DND-41 (cell line): ENCODE data around the gene CLEC20A.
A peak's percentile ranks its signal among the peaks of the same experiment; 100 is the strongest.

Source experiments
- ATAC-seq: fragments of 200-7000 bp; cut with Tn5 transposase; 3 replicates; pipeline ENCODE4 v1.9.1; 2021; ENCODE audit warnings: low read depth; ENCODE audit not compliant: insufficient read depth
- DNase-seq: peaks from one replicate; pipeline ENCODE4 v3.0.0-alpha.2; 2020
- H2AFZ ChIP-seq: 2 replicates; pipeline ENCODE4 v1.6.0; 2012; ENCODE audit warnings: low read depth, low read length
- H3K27ac ChIP-seq: 2 replicates; pipeline ENCODE4 v1.5.1; 2012; ENCODE audit warnings: low read length, inconsistent platforms
- H3K27me3 ChIP-seq: fragments of 200-600 bp; sonication (generic); 2 replicates; pipeline ENCODE4 v1.6.0; 2012; ENCODE audit warnings: low read length, mild to moderate bottlenecking, inconsistent platforms; ENCODE audit not compliant: insufficient read depth, poor library complexity
- H3K36me3 ChIP-seq: 2 replicates; pipeline ENCODE4 v1.5.1; 2012; ENCODE audit warnings: low read length, inconsistent platforms; ENCODE audit not compliant: insufficient read depth
- H3K4me1 ChIP-seq: 2 replicates; pipeline ENCODE4 v1.5.1; 2012; ENCODE audit warnings: mild to moderate bottlenecking, low read length; ENCODE audit not compliant: insufficient read depth
- H3K4me2 ChIP-seq: 2 replicates; pipeline ENCODE4 v1.6.0; 2012; ENCODE audit warnings: mild to moderate bottlenecking, moderate library complexity, low read length, inconsistent platforms; ENCODE audit not compliant: insufficient read depth
- H3K4me3 ChIP-seq, 2 experiments: fragments of 200-600 bp in 1 of 2; shearing (Covaris generic) in 1 of 2; 2 replicates each; pipeline ENCODE4 v1.5.1; 2012 to 2016; ENCODE audit warnings: inconsistent platforms in 2 of 2, low read length in 2 of 2, mild to moderate bottlenecking in 2 of 2, low read depth in 1 of 2, moderate library complexity in 1 of 2
- H3K79me2 ChIP-seq: 2 replicates; pipeline ENCODE4 v1.6.0; 2012; ENCODE audit warnings: low read length, inconsistent platforms; ENCODE audit not compliant: insufficient read depth
- H3K9ac ChIP-seq: 2 replicates; pipeline ENCODE4 v1.6.0; 2012; ENCODE audit warnings: low read depth, mild to moderate bottlenecking, inconsistent platforms, low read length, moderate library complexity
- H3K9me3 ChIP-seq: 2 replicates; pipeline ENCODE4 v1.5.1; 2012; ENCODE audit warnings: low read length, moderate library complexity, mild to moderate bottlenecking, inconsistent platforms; ENCODE audit not compliant: insufficient read depth, severe bottlenecking
- H4K20me1 ChIP-seq: 2 replicates; pipeline ENCODE4 v1.6.0; 2012; ENCODE audit warnings: low read length; ENCODE audit not compliant: insufficient read depth
- EZH2 ChIP-seq: IDR thresholded peaks from 3 replicates; pipeline ENCODE4 v1.6.1; 2012; ENCODE audit warnings: borderline replicate concordance, low read depth, mild to moderate bottlenecking, moderate library complexity, low read length, inconsistent platforms; ENCODE audit not compliant: severe bottlenecking
- TF ChIP-seq, protein P1 (sequence below): IDR thresholded peaks from 2 replicates; pipeline ENCODE4 v1.5.1; 2012; ENCODE audit warnings: borderline replicate concordance, low read length, moderate library complexity, mild to moderate bottlenecking; ENCODE audit not compliant: poor library complexity, severe bottlenecking; ENCODE audit errors: extremely low read depth

CLEC20A gene

GRCh38 chr1:178531887-178532286 is 35.1 kb upstream of the CLEC20A start:
- DNase-seq (no peak), ATAC-seq (peak; percentile 28; the same call in 2 of the 3 replicates)
- TF ChIP-seq, protein P1, sequence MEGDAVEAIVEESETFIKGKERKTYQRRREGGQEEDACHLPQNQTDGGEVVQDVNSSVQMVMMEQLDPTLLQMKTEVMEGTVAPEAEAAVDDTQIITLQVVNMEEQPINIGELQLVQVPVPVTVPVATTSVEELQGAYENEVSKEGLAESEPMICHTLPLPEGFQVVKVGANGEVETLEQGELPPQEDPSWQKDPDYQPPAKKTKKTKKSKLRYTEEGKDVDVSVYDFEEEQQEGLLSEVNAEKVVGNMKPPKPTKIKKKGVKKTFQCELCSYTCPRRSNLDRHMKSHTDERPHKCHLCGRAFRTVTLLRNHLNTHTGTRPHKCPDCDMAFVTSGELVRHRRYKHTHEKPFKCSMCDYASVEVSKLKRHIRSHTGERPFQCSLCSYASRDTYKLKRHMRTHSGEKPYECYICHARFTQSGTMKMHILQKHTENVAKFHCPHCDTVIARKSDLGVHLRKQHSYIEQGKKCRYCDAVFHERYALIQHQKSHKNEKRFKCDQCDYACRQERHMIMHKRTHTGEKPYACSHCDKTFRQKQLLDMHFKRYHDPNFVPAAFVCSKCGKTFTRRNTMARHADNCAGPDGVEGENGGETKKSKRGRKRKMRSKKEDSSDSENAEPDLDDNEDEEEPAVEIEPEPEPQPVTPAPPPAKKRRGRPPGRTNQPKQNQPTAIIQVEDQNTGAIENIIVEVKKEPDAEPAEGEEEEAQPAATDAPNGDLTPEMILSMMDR = no peak
- no peak for TF ChIP-seq EZH2
- Histone ChIP-seq H3K9me3 (no peaks in the 10 kb centered on the region), H4K20me1 (no peaks in the 10 kb centered on the region), H3K4me3 (no peak overlapping the region), H3K79me2 (no peaks in the 10 kb centered on the region), H3K36me3 (no peaks in the 10 kb centered on the region), H3K9ac (no peak overlapping the region), H2AFZ (peak overlapping the region; percentile 58), H3K4me2 (peak overlapping the region; percentile 23; the same call in 1 of the 2 replicates), H3K27ac (no peak overlapping the region), H3K4me1 (peaks cover 4% of the 10 kb centered on the region), H3K27me3 (no peaks in the 10 kb centered on the region)

- Histone ChIP-seq H3K9me3 (no peaks in the 10 kb centered on the region), H3K4me3 (no peak overlapping the region), H3K27ac (no peak overlapping the region), H4K20me1 (no peaks in the 10 kb centered on the region), H3K79me2 (no peaks in the 10 kb centered on the region), H3K9ac (no peak overlapping the region), H3K27me3 (no peaks in the 10 kb centered on the region), H3K36me3 (no peaks in the 10 kb centered on the region), H3K4me2 (no peak overlapping the region), H3K4me1 (peaks cover 4% of the 10 kb centered on the region), H2AFZ (no peak overlapping the region)
- DNase-seq (no peak), ATAC-seq (no peak)
- TF ChIP-seq, protein P1 = no peak
- no peak for TF ChIP-seq EZH2
Measured at GRCh38 chr1:178530502-178530901, 33.7 kb upstream of the CLEC20A start.

DNA sequence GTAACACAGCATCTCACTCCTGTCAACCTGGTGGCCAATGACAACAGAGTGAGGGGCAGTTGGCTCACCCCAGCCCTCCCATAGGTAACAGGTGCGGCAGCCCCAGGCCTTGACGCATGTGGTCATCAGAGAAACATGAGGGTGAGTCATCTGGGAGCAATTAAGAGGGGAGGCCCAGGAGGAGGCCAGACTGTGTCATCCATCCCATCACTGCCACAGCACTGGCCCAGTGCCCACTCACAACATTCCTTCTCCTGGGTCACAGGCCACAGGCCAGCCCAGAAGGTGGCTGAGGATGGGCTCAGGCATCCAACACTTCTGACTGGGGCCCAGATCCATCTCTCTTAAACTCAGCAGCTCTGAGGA is 33.3 kb upstream of the CLEC20A start:
- H3K9ac ChIP-seq = no peak overlapping the region
- H3K79me2 ChIP-seq = no peaks in the 10 kb centered on the region
- H3K27me3 ChIP-seq = no peaks in the 10 kb centered on the region
- H3K9me3 ChIP-seq = no peaks in the 10 kb centered on the region
- no peaks in the 10 kb centered on the region for H3K36me3 ChIP-seq
- DNase-seq (no peak), ATAC-seq (no peak)
- H3K4me1 ChIP-seq = peaks cover 4% of the 10 kb centered on the region
- TF ChIP-seq EZH2 = no peak
- TF ChIP-seq, protein P1 = no peak
- H2AFZ ChIP-seq = no peak overlapping the region
- H3K27ac ChIP-seq = no peak overlapping the region
- no peak overlapping the region for H3K4me2 ChIP-seq
- H4K20me1 ChIP-seq = no peaks in the 10 kb centered on the region
- H3K4me3 ChIP-seq = no peak overlapping the region
